Left lobe of liver (tissue), 2 donors: ENCODE measurements around the gene SCYL3. TPM values are rescaled to one million over a fixed set of nuclear protein-coding genes. Genes with fewer than 3 reads are reported as not detected.

ENCODE experiments used
- ATAC-seq: fragments of 200-7000 bp; cut with Tn5 transposase; one replicate; pipeline ENCODE4 v1.9.1; 2020; ENCODE audit warnings: mild to moderate bottlenecking, moderate library complexity
- DNase-seq: peaks from one replicate; pipeline ENCODE4 v3.0.0-alpha.2; 2020; ENCODE audit warnings: low spot score
- total RNA-seq: library from RNA; stranded (reverse); gene quantifications from one replicate; pipeline ENCODE4 v1.2.1, GENCODE V29; 2021
- donor health status: DM: no; HTN: no; CAD: no; lungs with moderate emphysema.
- donor health status: DM: no; HTN: yes; CAD: no.

Gene SCYL3
- total RNA-seq, 1 donor from 2014 or later = 7.5 TPM

GRCh38 chr1:169901115-169901514 lies 7.4 kb upstream of the SCYL3 start:
- peak; percentile 82 for ATAC-seq
- DNase-seq = no peak

GRCh38 chr1:169900571-169900970 lies 6.9 kb upstream of the SCYL3 start:
- DNase-seq = no peak
- ATAC-seq = no peak

GRCh38 chr1:169899519-169900217 lies 6.0 kb upstream of the SCYL3 start:
- DNase-seq = no peak
- no peak for ATAC-seq

- DNase-seq (no peak), ATAC-seq (no peak)
Measured at GRCh38 chr1:169896013-169896412, 2.3 kb upstream of the SCYL3 start.

GRCh38 chr1:169894424-169895145 lies 889 bp upstream of the SCYL3 start:
- ATAC-seq (peak; percentile 0), DNase-seq (no peak)

- peak; percentile 9 for ATAC-seq
- DNase-seq = no peak
Measured at GRCh38 chr1:169892927-169893644, 610 bp downstream of the SCYL3 start.

GRCh38 chr1:169892176-169892926 lies 1.3 kb downstream of the SCYL3 start:
- no peak for ATAC-seq
- DNase-seq = no peak

GRCh38 chr1:169891539-169891885 lies 2.2 kb downstream of the SCYL3 start:
- ATAC-seq (peak; percentile 4), DNase-seq (no peak)

GRCh38 chr1:169890761-169891538 lies 2.7 kb downstream of the SCYL3 start:
- ATAC-seq = no peak
- no peak for DNase-seq

- no peak for ATAC-seq
- DNase-seq = no peak
Measured at GRCh38 chr1:169889871-169890270, 3.8 kb downstream of the SCYL3 start.

- ATAC-seq = no peak
Measured at GRCh38 chr1:169886931-169887330, 6.8 kb downstream of the SCYL3 start.

GRCh38 chr1:169886422-169886821 lies 7.3 kb downstream of the SCYL3 start:
- DNase-seq (no peak), ATAC-seq (no peak)

More at GRCh38 chr1:169886931-169887330, 6.8 kb downstream of the SCYL3 start:
- no peak for DNase-seq

- ATAC-seq = no peak
- no peak for DNase-seq
Measured at GRCh38 chr1:169885207-169885606, 8.5 kb downstream of the SCYL3 start.

GRCh38 chr1:169884634-169885033 lies 9.1 kb downstream of the SCYL3 start:
- DNase-seq = no peak
- ATAC-seq = no peak

- DNase-seq (no peak), ATAC-seq (no peak)
Measured at GRCh38 chr1:169882039-169882511, 11.6 kb downstream of the SCYL3 start.

- DNase-seq (no peak), ATAC-seq (no peak)
Measured at GRCh38 chr1:169879034-169879840, 14.5 kb downstream of the SCYL3 start.

GRCh38 chr1:169878498-169878897 lies 15.2 kb downstream of the SCYL3 start:
- ATAC-seq (peak; percentile 34), DNase-seq (no peak)

- peak; percentile 63 for ATAC-seq
- no peak for DNase-seq
Measured at GRCh38 chr1:169877800-169878491, 15.8 kb downstream of the SCYL3 start.

- no peak for ATAC-seq
- DNase-seq = no peak
Measured at GRCh38 chr1:169874229-169874628, 19.5 kb downstream of the SCYL3 start.
